PC-3 (cell line): ENCODE measurements around the gene NXPH4.

Experiments used
- CTCF ChIP-seq: fragments of 300-600 bp; sonication (generic); conservative IDR thresholded peaks from 2 replicates; pipeline ENCODE4 v1.5.1; 2017; ENCODE audit warnings: antibody characterized with exemption, low read depth, mild to moderate bottlenecking, low read length
- EZH2phosphoT487 ChIP-seq: fragments of 300-600 bp; sonication (generic); IDR thresholded peaks from 2 replicates; pipeline ENCODE4 v1.6.1; 2018; ENCODE audit warnings: mild to moderate bottlenecking, antibody characterized with exemption, low read length, borderline replicate concordance

GRCh38 chr12:57225680-57226210 is 9.2 kb downstream of the NXPH4 start:
- no peak for TF ChIP-seq CTCF
- no peak for TF ChIP-seq EZH2phosphoT487
